ENCODE data around the gene NR2F6.
A peak's percentile ranks its signal among the peaks of the same experiment; 100 is the strongest.

Gene NR2F6

GRCh38 chr19:17185590-17185989 is 60.1 kb downstream of the NR2F6 start:
- POLR2A ChIA-PET: interaction anchor here (0.6 kb wide), 1 partner anchor 94 kb away, joined by 3 read pairs; no protein-coding TSS in a partner anchor
- TF ChIP-seq CTCF (IDR thresholded peaks at IDR 0.05; ENCODE audit: control extremely low read depth, extremely low read depth, low read depth, missing control alignments): no peak
- CTCF ChIA-PET: interaction anchor here (1.7 kb wide), 1 partner anchor 20 kb away, joined by 5 read pairs; no protein-coding TSS in a partner anchor
- no peak for DNase-seq (ENCODE audit: extremely low spot score)

GRCh38 chr19:17184371-17184841 is 61.3 kb downstream of the NR2F6 start:
- POLR2A ChIA-PET: interaction anchor here (0.7 kb wide), 1 partner anchor 93 kb away, joined by 3 read pairs; no protein-coding TSS in a partner anchor
- no peak for TF ChIP-seq CTCF (IDR thresholded peaks at IDR 0.05; ENCODE audit: control extremely low read depth, extremely low read depth, low read depth, missing control alignments)
- DNase-seq (ENCODE audit: extremely low spot score): no peak
- CTCF ChIA-PET: interaction anchor here (0.8 to 2.5 kb wide), 5 partner anchors 10 to 113 kb away, joined by 3 to 12 read pairs (median 5); no protein-coding TSS in a partner anchor

- peak; percentile 62 for DNase-seq (ENCODE audit: extremely low spot score)
- ChIA-PET POLR2A (interaction anchor here (0.6 to 0.8 kb wide), 3 partner anchors 59 to 93 kb away, joined by 3 read pairs; no protein-coding TSS in a partner anchor), CTCF (interaction anchor here (0.7 to 2.5 kb wide), 9 partner anchors 9 to 115 kb away, joined by 3 to 12 read pairs (median 3); no protein-coding TSS in a partner anchor)
Observed at GRCh38 chr19:17183858-17184321, 61.8 kb downstream of the NR2F6 start.

GRCh38 chr19:17183271-17183761 is 62.4 kb downstream of the NR2F6 start:
- CTCF ChIA-PET: interaction anchor here (0.7 to 2.5 kb wide), 6 partner anchors 9 to 115 kb away, joined by 3 to 12 read pairs (median 3); no protein-coding TSS in a partner anchor
- POLR2A ChIA-PET: interaction anchor here (0.6 to 0.8 kb wide), 3 partner anchors 59 to 92 kb away, joined by 3 read pairs; no protein-coding TSS in a partner anchor
- TF ChIP-seq CTCF (IDR thresholded peaks at IDR 0.05; ENCODE audit: control extremely low read depth, extremely low read depth, low read depth, missing control alignments): no peak
- peak; percentile 61 for DNase-seq (ENCODE audit: extremely low spot score)

More at GRCh38 chr19:17183858-17184321, 61.8 kb downstream of the NR2F6 start:
- no peak for TF ChIP-seq CTCF (IDR thresholded peaks at IDR 0.05; ENCODE audit: control extremely low read depth, extremely low read depth, low read depth, missing control alignments)
